Inflammatory macrophage (primary cell): ENCODE measurements around the gene PAX3.

Source experiments
- DNase-seq, 2 donors: peaks; one replicate each; pipeline ENCODE4 v3.0.0-alpha.2; 2020 to 2022
- total RNA-seq, 18 experiments: gene quantifications; one replicate each; lab custom pipeline; 2026; ENCODE audit warnings: mixed read lengths in 6 of 18, inconsistent platforms in 2 of 18; lab: John Stamatoyannopoulos, UW

The PAX3 gene
- total RNA-seq, result 0 to 0.83 (median 0.06) reads per million in 18 experiments

DNA sequence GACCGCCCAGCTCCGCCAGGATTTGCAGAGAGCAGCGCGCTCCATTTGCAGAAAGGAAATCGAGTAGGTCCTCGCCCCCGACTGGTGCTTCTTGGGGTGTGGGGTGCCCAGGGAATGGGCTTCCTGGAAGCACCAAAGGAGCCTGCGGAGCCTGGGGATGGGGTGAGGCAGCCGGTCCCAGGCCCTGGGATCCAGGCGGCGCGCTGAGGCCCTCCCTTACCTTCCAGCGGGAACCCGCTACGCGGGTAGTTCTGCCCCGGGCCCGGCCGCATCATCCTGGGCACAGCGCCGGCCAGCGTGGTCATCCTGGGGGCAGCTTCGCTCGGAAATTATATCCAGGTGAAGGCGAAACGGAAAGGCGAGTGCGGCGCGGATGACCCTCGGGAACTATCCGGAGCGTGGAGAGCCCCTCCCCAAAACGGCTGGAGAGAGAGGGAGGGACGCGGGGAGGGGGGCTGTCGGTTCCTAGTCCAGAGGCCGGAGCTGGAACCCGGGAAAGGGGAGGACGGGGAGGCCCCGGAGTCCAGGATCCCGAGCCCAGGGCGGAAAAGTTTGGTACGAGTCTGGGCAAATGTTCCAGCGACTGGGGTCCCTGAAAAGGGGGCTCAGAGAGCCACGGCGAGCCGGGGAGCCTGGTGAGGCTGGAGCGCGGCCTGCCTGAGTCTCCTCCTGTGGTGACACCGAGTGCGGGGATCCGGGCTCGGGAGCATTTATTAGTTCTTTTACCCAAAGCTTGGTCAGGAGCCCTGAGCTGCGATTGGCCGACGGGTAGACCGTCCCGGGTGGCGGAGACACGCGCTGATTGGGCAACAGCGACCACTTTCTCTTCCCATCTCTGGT lies at the start of gene PAX3:
PAX3 (minus strand) TSS at position 688 of the 840 bp plus-strand sequence; CDS start at position 305, 383 bp downstream.
- DNase-seq, result no peak

DNA sequence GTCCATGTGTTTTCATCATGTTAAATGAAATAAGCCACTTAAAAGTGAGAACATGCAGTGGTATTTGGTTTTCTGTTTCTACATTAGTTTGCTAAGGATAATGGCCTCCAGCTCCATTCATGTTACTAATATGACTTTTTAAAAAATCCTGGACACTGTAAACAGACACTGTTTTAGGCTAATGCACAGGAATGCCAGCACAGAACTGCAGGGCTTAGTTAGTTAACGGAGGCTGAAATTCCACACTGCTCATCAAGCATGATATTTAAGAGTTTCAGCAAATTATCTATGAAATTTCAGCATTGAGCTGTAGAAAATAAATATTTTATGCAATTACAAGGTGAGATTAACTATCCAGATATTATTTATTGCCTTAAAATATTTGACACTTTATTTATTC lies 42.5 kb upstream of the PAX3 start:
- DNase-seq, result no peak

DNA sequence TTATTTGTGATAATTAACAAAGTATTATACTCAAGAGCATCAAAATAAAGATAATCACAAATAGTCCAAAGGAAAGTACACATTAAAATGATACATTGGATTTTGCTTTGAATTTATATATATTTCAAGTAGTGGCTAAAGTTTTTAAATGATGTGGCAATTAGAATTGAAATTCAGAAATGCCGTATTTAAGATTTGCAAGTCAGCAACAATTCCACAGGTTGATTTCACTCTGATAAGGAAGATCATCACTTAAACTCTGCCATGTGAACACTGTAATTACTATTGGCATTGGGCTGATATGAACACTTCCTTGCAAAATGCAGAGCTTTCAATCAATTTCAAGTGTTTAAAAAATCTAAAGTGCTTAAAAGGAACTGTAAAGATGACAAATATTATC lies 39.6 kb upstream of the PAX3 start:
- DNase-seq, result no peak

DNA sequence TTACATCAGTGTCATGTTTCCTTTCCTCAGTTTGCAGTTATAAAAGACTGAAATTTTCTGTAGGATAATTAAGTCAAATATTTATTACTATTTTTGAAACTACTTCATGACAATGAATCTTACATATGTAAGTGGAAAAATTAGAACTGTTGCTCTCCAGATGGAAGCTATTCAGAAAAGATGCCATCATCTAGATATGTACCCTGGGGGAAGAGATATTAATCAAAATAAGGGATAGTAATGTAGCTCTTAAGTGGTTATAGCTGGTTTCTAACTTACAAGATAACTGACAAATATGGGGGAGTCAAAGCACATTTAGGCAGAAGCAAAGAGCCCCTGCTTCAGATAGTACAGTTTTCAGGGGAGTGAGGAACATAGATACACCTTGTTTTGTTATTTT lies 38.1 kb upstream of the PAX3 start:
- DNase-seq, result no peak

DNA sequence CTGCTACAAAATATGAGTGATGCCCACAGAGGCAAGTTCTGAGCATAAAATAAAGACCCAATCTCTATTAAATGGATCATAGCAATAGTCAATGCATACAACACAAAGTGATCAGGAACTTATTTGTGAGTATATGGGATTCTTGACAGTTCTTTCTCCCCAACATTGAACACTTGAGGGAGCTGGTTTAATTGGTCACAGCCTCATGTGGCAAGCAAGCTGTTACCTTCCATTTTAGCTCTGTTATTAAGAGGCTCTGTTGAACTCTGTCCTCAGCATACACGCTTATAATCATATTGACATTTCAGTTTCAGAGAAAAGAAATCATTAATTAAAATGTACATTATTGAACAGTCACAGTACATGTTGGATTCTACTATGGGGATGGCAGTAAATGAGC lies 37.6 kb upstream of the PAX3 start:
- DNase-seq, result no peak

DNA sequence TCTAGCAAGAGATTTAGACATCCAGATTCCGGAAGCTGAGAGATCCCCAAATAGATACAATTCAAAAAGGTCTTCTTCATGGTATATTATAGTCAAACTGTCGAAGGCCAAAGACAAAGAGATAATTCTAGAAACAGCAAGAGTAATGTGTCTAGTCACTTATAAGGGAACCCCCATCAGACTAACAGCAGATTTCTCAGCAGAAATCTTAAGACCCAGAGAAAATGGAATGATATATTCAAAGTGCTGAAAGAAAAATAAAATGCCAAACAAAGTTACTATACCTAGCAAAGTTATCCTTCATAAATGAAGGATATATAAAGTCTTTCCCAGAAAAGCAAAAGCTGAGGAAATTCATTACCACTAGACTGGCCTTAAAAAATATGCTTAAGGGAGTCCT lies 36.1 kb upstream of the PAX3 start:
- DNase-seq, result no peak

DNA sequence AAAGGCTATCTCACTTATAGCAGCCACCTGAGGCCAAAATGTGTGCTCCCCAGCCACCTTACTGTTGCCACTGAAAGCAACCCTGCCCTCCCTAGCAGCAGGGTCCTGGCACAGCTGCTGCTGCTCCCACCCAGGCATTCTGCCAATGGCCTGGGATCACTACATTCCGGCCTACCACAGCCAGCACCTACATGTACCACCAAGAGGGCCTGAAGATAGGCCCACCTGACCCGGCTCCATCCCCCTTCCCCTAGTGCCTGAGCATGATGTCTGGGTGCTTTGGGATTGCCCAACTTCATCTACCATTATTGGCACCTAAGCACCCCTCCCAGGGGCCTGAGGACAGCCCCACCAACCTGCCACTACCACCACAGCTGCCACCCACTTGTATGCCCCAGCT lies 34.6 kb upstream of the PAX3 start:
- DNase-seq, result no peak

DNA sequence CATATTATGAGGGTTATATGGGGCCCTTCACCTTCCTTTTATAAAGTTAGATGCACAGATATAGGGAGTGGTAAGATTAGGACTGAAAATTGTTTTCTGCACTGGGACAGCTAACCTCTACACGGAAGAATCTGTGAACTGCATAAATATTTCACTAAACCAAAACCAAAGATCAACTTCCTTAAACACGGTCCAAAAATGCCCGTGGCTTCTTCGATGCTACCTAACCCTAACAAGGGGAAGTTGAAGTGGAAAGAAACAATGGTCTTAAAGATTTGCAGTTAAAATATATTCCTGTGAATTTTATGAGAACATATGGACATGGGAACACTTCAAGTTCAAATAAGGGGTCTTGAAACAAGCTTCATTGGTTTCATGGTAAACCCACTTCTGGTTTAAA lies 33.3 kb upstream of the PAX3 start:
- peak; percentile 23 to 38 for DNase-seq

DNA sequence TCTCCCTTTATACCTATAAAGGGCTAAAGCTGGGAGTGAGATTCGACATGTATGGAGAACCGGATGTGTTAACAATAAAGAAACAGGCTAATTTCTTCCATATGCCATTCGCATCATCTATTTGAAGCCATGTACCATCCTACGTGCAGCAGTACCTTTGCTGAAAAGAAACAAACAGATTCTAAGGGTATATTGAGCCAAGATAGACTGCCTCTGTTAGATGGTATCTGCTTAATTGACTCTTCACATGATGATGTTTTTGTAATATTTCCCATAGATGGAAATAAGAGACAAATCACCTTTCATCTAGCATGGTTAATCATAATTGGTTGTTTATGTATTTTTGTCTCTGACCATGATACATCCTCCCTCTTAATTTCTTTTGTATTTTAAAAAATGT lies 32.1 kb upstream of the PAX3 start:
- no peak for DNase-seq

DNA sequence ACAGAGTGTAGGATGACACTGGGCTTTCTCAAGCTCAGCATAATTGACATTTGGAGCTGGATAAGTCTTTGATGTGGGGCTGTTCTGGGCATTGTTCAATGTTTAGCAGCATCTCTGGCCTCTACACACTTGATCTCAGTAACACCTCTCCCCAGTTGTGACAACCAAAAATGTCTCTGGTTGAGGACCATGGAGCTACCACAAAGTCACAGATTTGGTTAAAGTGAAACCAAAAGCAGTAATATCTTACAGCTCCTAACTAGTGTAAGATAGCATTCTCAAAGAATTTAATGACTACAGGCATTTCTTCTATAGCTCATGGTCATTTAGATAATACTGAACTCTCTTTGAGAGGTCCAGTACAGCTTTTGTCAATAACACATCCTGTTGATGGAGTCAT lies 23.4 kb upstream of the PAX3 start:
- no peak for DNase-seq

DNA sequence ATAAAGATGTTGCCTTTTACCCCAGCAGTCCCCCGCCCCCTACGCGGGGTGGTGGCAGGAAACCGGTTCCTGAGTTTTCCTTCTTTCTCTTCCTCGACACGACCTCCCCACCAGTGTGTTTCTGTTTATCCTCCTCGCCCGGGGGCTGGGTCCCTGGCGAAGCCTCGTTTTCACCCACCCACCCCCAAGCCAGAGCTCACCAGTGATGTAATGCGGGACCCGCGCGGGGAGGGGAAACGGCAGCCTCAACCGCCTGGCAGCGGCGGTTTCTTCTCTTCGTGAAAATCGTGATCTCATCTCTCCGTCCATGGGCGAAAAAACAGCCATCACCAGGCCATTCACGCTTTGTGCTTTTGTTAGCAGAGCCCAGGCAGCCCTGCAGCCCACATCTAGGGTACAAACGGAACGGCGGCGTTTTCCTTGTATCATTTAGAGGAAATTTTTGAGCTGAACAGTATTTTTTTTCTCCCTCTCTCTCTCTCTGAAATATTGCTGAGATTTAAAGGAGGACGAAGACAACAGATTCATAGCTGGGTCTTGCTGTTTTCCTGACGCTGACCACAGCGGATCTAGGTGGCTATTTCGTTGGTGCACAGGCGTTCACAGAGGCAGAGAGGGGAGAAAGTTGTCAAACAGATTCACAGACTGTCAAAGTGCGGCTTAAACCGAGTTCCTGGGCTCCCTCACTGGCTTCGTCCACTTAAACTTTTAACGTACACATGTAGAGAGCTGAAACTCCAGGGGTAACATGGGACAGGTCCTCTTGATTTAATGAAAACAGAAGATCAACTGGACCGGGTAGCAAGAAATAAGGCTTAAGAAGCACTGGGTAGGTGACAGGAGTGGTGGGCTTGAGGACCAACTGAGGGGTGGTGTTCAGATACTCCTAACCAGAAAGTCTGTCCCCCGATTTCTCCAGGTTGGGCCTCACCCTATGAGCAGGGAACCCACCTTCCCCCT lies 21.9 kb upstream of the PAX3 start:
- DNase-seq, result no peak

DNA sequence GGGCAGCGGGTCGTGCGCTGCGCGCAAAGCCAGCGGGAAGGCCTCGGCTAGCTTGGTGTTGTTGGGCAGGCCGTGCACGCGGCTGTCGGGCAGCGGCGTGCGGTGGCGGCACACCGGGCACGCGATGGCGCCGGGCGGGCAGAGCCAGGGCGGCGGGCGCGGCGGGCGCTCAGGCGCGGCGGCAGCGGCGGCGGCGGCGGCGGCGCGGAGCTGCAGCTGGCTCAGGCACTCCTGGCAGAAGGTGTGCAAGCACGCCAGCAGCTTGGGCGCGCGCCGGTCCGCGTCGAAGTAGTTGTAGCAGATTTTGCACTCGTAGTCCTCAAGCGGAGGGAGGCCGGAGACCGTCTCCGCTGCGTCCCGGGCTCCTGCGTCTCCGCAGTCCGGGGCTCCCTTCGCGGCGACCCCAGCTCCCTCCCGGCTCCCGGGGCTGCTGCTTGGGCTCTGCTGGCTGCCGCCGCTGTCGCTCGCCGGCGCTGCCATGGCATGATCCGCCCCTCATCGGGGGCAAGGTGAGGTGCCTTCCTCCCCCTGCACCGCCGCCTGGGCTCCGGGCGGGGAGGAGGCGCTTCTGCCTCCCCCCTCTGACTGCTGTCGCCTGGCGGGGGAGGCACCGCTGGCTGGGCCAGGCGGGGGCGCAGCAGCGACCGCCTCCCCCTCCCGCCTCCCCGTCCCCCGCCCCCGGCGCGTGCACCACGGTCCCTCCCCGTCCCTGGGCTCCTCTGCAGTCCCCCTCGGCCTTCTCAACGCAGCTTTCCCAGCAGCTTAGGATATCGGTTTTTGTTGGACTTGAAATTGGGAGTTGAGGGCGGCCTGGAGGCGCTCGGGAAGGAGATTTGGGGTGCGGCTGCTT lies 21.0 kb upstream of the PAX3 start:
- DNase-seq, result no peak

DNA sequence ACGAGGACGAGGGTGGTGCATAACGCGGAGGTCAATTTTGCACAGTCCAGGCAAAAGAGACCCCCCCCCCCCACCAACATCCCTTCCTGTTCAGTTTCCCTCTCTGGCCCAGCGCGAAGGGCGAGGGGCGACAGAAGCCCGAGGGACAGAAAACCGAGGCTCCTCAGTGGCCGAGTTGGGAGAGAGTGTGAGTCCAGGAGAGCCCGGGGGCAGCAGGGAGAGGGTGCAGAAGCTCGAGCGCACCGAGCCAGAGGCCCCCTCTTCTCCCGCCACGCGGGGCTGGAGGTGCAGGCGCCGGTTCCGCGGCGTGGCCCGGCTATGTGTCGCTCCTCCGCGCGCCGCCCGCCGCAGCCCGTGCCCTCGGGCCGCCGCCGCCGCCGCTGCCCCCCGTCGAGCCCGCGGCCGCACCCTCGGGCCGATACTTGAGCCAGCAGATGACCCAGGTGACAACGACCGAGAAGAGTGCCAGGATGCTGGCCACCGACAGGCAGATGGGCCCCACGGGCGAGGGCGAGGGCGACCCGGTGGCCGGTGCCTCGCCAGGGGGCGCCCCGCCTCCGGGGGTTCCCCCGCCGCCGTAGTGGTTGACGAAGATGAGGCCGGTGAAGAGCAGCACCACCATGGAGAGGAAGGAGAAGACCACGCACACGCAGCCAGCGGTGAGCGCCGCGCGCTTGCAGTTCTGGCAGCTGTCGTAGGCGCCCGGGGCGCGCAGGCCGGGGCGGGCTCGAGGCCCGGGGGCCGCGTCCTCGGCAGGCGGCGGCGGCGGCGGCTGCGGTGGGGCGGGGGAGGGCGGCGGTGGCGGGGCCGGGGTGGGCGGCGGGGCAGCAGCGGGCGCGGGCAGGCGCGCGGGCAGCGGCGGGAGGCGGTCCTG lies 20.2 kb upstream of the PAX3 start:
- peak in 1 of 2 donors; percentile 18 for DNase-seq

DNA sequence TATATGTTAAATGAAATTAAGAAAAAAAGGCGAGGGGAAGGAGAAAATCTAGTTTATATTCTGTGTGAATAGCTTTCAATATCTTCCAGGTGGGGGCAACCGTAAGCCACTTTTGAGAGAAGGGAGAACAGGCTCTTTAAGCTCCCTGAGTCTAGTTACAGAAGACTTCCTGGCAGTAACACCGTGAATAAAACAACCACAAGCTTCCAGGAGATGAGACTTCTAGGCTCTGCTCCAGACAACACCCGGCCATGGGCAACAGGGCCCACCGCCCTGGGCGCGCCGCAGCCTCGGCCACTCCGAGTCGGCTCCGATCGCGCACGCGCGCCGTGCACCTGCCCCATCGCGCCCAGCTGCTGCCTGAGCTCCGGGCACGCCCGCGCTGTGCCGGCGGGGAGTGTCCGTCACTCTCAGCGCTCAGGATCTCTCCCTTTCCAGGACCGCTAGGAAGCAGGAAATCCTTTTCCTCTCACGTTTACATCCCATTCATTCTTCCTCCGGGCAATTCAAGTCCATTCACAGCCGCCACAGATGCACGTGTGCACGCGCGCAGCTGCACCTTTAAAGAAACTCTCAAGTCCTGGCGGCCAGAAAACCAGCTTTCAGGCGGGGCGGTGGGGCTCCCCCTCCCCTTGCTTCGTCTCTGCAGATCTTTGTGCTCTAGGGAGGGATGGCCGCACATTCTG lies 19.4 kb upstream of the PAX3 start:
- DNase-seq, result peak; percentile 60 to 71

DNA sequence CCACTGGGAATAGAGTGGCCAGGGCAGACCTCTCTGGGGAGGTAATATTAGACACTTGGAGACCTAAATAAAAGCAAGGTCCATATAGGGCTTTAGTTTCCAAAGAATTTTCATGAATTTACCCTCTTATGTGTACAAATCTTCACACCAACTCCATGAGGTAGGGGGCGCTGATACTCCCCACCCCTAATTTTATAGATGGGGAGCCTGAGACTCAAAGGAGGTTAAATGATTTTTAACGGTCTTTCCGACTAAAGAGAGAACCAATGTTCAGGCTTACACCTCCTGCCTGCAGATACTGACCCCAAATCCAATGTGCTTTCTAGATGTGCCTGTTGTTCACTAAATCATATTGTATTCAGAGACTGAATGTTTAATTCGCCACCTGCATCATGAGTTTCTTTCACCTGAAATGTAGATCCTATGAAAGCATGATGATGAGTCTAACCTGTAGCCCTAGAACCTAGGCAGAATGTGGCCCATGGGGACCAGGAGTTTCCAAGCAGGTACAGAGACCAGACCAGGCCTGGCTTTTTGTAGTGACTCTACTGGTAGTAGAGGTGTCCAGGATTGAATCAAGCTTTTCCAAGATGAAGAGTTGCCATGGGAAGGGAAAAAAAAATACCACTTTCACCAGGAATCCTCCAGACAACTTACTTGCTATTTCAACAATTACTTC lies 16.8 kb upstream of the PAX3 start:
- no peak for DNase-seq

DNA sequence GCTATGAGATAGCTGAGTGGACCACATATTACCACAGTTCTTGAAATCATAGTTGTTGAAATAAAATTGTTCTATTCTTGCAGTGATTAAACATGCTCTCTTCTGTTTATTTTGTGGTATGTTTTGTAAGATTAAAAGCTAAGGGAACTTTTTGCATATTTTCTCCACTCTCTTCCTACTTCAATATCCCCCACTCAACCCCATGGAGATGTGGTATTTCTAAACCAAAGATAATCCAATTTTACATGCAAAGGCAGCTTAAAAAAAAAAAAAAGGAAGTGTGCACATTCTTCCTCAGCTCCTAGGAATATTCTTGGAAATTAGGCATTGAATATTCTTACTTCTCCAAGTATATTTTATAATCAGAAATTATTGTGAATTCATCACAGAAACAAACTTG lies 15.0 kb upstream of the PAX3 start:
- no peak for DNase-seq

DNA sequence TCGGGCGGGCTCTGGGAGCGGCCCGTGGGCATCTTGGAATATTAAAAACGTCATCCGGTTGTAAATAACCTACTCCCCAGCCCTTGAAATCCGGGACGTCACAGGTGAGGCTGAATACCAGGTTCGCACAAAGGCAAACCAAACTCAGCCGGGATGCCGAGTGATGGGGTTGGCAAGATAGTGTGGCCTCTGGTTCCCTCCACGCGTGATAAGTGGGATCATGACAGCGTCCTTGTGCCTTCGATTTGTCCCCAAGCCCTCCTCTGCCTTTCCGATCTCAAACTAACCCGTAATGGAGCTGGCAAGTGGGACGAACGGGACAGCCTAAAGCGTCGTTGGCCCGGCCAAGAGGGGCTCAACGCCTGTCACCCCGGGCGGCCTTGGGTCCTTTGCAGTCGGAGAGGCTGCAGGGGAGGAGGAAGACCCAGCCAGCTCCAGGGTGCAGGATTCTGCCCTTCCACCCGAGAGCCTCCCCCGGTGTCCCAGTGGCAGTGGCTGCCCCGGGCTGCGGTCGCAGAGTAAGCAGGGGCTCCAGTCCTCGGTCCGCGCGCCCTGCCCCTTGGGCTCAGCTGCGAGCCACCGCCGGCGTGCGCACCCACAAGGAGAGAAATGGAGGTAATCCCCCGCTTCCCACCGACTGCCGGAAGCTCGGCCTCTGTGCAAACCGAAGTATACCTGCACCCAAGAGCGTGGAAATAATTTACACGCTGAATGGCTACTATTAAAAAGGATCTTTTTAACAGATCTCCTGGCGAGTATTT lies 13.4 kb upstream of the PAX3 start:
- DNase-seq, result no peak

DNA sequence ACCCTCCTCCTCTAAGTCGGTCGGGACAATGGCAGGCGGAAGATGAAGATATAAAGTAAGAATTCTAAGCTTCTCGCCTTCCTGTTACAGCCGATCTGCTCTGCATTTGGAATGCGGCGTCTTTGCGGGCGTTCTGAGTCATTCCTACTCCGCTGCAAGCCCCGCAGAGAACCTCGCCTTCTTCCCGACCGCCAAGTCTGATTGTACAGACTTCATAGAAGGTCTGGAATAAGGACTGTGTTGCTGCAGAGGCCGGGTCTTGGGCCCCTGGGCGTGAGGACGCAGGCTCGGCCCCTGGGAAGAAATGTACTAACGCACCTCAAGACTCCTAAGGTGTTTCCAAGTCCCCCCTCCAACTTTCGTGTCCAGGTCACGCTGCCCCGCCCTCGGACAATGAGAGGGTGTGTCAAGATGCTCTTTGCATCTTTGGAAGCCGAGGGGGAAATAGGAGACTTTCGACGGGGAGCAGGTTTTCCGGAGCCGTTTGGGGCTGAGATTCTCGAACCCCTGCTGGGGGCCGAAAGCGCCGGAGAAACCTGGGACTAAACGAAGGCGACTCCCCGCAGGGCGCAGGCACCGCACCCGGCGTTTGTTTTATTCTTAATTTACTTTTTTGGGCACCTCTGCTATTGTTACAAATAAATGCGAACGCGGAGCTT lies 12.7 kb upstream of the PAX3 start:
- DNase-seq, result no peak

DNA sequence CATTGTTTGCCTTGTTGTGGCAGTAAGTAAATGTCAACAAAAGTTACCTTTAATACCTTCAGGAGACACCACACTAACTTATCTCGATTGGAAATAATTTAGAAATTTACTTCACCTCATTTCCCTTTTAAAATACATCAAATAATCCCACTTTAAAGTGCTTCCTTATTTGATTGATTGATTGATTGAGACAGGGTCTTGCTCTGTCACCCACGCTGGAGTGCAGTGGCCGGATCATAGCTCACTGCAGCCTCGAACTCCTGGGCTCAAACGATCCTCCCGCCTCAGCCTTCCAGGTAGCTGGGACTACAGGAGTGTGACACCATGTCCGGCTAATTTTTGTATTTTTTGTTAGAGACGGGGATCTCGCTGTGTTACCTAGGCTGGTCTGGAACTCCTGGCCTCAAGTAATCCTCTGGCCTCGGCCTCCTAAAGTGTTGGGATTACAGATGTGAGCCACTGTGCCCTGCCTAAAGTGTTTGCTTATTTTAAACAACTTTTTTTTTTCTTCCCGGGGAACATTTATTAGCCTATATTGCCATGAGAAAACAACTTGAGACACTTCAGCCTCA lies 12.0 kb upstream of the PAX3 start:
- no peak for DNase-seq
